Stimulated activated CD8-positive, alpha-beta memory T cell treated with anti-CD3 and anti-CD28 coated beads, Interleukin-12 subunit alpha, Interleukin-12 subunit beta, amount 100 ng/mL, for 24 hours (primary cell): ENCODE data around the gene TBXAS1.

Source experiments
- DNase-seq: peaks from one replicate; pipeline ENCODE4 v3.0.0-alpha.2; 2020; ENCODE audit errors: extremely low read depth

The TBXAS1 gene

GRCh38 chr7:139976838-139977656 lies 148.0 kb downstream of the TBXAS1 start:
- DNase-seq, result no peak

GRCh38 chr7:139981511-139981895 lies 152.4 kb downstream of the TBXAS1 start:
- no peak for DNase-seq

- no peak for DNase-seq
Measured at GRCh38 chr7:139982927-139983920, 154.2 kb downstream of the TBXAS1 start.

GRCh38 chr7:139984642-139985539 lies 155.8 kb downstream of the TBXAS1 start:
- no peak for DNase-seq

- DNase-seq, result no peak
Measured at GRCh38 chr7:139985811-139986210, 156.7 kb downstream of the TBXAS1 start.

- no peak for DNase-seq
Measured at GRCh38 chr7:139987691-139988516, 158.8 kb downstream of the TBXAS1 start.

- DNase-seq, result no peak
Measured at GRCh38 chr7:139989366-139990141, 160.5 kb downstream of the TBXAS1 start.

GRCh38 chr7:139990142-139990535 lies 161.1 kb downstream of the TBXAS1 start:
- DNase-seq, result no peak

- DNase-seq, result no peak
Measured at GRCh38 chr7:139990571-139991268, 161.7 kb downstream of the TBXAS1 start.

GRCh38 chr7:139991269-139991666 lies 162.2 kb downstream of the TBXAS1 start:
- DNase-seq, result no peak

- no peak for DNase-seq
Measured at GRCh38 chr7:139991911-139992310, 162.8 kb downstream of the TBXAS1 start.

GRCh38 chr7:139992353-139993044 lies 163.4 kb downstream of the TBXAS1 start:
- no peak for DNase-seq

- DNase-seq, result no peak
Measured at GRCh38 chr7:139993169-139993568, 164.1 kb downstream of the TBXAS1 start.

- no peak for DNase-seq
Measured at GRCh38 chr7:139993592-139993991, 164.5 kb downstream of the TBXAS1 start.

- no peak for DNase-seq
Measured at GRCh38 chr7:139994356-139994755, 165.3 kb downstream of the TBXAS1 start.

GRCh38 chr7:139995017-139995915 lies 166.2 kb downstream of the TBXAS1 start:
- no peak for DNase-seq

GRCh38 chr7:139998572-139998971 lies 169.5 kb downstream of the TBXAS1 start:
- DNase-seq, result no peak

- DNase-seq, result no peak
Measured at GRCh38 chr7:139999516-139999915, 170.5 kb downstream of the TBXAS1 start.
